TTC549 (cell line): ENCODE results near the gene ATP1B2.
"Not testable (repeated sequence)": the region's sequence is repeated elsewhere in the genome, so short reads cannot be mapped to it uniquely, and the experiment has no call there.

ENCODE experiments used
- FAIRE-seq: peaks from 2 replicates; lab custom pipeline; 2012; peaks lifted over from hg19 to GRCh38; lab: Jason Lieb, UNC

The ATP1B2 gene, protein sequence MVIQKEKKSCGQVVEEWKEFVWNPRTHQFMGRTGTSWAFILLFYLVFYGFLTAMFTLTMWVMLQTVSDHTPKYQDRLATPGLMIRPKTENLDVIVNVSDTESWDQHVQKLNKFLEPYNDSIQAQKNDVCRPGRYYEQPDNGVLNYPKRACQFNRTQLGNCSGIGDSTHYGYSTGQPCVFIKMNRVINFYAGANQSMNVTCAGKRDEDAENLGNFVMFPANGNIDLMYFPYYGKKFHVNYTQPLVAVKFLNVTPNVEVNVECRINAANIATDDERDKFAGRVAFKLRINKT

DNA sequence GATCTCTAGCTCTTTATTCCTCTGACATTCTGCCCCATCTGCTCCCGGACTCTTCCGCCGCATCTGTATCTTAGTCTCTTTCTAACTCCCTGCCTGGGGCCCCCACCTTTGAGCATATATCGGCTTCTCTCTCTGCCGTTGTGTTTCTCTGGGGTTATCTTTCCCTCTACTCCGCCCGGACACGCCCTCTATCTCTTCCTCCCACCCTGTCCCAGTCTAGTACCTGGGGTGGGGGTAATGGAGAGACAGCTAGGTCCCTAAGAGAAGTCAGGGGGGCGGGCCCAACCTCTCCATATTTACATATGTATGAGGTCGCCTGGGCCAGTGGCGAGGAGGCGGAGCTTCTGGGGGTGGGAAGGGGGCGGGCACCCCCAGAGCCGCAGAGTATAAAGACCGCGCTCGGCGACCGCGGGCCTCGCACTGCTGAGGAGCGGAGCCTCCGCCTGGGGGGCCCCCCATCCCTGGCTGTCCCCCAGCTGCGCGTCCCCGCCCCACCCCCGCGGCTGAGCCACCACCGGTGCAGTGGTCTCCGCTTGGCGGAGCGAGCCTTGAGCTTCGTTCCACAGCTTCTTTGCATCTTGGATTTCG lies at the start of gene ATP1B2:
ATP1B2 (plus strand) TSS at position 418 of the 588 bp plus-strand sequence. CDS start 593 bp downstream, outside the sequence.
- no peak for FAIRE-seq

DNA sequence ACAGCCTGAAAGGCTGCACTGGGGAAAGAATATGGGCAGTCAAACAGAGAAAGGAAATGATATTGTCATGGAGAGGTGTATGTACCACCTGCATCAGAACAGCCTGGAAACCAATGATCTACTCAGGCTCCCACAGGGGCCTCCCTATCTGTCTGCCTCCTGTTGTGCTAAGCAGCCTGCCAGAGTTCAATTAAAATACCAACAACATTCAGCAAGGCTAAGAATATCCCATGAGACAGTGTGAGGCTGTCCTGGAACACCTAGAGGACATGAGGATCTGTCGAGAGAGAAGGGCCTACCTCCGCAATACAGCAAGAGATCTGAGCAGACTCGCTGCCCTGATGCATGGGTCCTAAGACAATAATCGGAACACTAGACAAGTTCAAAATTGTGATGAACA lies 44.4 kb upstream of the ATP1B2 start:
- no peak for FAIRE-seq

DNA sequence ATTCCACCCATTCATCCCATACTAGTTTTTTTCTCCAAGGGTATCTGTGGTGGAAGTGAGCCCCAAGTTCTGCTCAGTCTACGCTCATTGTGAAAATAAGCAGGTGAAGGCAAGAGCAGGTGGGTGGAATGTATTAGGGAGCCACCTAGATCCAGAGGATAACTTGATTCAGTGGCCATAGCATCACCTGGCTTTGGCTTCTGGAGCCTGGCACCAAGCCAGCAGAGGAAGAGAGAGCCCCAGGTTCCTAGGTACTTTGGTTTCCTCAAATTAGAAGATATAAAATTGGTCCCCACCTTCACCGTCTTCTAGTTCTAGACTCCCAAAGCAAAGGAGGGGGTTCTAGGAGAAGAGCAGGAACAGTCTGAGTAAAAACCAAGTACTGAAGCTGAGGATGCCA lies 40.1 kb upstream of the ATP1B2 start:
- no peak for FAIRE-seq

DNA sequence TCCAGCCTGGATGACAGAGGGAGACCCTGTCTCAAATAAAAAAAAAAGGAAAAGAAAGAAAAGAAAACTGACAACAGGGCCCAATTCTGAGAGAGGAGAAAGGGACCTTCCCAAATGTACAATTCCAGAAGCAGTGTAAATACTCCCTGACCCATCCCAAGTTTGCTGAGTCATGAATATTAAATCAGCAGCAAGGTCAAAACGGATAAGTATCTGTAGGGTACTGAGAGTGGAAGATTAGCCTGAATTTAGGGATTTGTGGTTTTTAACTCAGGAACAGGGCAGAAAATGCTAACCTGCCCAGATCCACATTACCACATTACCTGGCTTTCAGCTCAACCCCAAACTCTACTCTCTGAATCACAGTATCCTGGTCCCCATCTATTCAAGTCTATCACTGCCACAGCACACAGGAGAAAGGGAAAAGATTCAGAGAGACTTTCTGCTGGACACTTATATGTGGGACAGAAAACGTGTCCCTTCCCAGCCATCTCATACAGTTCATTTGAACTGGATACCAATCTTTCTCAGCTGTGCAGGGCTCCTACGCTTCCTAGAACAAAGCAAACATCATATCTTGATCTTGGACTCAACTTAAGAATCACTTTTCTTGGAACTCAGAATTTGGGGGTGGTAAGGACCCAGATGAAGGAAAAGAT lies 39.0 kb upstream of the ATP1B2 start:
- FAIRE-seq, result no peak

DNA sequence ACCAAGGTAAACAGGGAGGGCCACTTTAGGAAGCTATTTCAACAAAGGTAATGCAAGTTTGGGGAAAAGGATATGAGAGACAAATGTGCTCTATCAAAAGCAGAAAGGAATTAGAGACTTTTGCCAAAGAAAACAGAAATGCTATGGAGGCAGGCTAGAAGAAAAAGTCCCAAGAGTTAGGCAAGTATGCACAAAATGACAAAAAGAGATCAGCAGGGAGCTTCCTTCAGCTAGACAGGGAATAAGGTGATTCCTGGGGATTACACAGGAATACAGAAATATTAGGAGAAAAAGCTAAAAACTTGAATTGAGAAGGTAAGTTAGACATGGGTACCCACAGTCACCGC lies 38.5 kb upstream of the ATP1B2 start:
- no peak for FAIRE-seq

DNA sequence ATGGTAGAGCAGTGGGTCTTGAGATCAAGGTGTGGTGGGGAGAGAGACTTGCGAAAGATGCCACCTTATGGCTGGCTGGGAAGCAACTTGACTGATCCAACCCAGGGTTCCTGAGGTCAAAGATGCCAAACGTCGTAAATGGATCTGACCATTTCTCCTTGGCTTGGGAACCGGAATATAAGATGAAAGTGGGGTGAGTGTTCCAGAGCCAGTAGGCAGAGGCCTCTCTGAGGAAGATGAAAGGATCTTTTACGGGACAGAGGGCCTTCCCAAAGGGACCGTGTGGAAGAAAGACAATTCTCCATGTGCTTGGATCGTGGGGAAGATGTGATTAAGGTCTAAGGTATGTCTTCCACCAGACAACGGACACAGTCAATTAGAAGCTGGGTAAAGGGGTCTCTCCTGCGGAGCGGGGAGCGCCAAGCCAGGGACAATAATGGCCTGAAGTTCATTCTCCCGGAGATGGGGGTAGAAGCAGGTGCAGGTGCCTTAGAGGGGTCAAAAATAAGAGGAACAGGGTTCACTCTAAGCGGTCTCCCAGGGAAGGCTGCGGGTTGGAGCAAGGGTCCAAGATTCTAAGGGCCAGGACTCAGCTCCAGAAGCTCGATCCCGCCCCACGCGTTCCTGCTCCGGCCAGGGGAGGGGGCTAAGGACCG lies 36.8 kb upstream of the ATP1B2 start:
- FAIRE-seq, result no peak

DNA sequence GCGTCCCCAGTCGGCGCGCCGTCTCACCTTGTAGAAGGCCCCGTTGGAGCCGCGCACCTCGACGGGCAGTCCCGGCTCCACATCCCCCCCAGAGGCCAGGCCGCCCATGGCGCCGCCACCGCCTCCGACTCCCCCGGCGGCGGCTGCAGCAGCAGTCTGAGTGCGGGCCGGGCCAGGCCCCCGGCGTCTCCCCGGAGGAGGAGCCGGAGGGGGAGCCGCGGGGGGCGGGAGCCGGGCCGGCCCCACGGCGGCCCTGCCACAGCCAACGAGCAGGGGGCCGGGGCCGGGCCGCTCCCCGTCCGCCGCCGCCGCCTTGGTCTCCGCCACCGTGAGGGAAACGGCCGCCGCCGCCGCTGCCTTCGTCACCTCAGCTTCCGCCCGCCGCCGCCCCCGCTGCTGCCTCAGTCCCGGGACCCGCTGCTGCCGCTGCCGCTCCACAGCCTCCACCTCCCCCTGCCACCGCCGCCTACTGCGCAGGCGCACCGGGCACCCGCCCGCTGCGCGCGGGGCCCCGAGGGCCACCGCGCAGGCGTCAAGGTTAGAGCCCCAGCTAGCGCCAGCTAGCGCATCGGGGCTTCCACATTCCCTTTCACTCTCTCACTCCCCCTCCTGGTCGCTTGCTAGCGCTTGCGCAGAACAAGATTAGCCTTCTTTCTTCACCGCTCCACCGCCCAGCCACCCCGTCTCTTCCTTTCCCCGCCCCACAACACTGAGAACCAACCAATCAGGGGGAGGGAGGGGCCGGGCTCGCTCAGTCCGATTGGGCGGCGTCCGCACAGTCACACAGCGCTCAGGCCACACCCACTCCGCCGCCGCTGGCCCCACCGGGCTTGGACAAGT lies 36.1 kb upstream of the ATP1B2 start, which contains the start of gene FXR2:
FXR2 (minus strand) TSS at position 473 of the 840 bp plus-strand sequence; CDS start at position 108, 365 bp downstream.
- peak; percentile 94 for FAIRE-seq

DNA sequence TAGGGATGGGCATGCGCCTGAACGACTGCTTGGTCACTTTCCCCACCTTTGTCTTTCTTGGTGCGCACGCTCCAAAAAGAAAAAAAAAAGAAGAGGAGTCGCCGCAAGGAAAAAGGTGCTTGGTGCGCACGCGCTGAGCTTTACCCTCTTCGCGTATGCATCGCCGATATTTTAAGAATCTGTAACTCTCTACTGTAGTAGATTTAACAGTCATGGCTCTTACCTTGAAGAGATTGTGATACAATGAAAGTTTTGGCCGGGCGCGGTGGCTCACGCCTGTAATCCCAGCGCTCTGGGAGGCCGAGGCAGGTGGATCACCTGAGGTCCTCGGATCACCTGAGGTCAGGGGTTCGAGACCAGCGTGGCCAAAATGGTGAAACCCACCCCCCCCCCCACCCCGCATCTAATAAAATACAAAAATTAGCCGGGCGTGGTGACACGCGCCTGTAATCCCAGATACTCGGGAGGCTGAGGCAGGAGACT lies 35.4 kb upstream of the ATP1B2 start:
- FAIRE-seq, result no peak

DNA sequence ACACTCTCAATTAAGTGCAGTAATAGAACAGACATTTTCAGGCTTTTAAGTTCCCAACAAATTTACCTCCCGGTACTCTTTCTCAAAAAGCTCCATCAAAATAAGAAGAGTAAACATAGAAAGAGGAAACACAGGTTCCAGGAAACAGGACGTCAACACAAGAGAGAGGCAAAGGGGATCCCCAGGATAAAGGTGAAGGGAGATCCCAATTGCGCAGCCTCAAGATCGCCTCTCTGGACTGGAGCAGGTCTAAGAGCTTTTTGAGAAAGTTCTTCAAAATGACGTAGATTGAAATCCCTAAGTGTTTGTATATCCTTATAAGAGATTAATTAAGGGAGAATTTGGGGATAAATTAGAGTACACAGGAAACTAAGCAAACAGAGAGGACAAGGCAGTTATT lies 32.1 kb upstream of the ATP1B2 start:
- FAIRE-seq, result no peak

DNA sequence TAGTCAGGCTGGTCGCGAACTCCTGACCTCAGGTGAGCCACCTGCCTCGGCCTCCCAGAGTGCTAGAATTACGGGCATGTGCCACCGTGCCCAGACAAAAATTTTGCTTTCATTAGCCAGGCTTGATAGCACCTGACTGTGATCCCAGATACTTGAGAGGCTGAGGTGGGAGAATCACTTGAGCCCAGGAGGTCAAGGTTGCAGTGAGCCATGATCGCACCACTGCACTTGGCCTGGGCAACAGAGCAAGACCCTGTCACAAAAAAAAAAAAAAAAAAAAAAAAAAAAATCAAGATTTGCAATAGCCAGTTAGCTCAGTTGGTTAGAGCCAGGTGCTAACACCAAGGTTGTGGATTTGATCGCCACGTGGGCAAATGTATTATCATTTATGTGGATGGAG lies 29.9 kb upstream of the ATP1B2 start:
- no peak for FAIRE-seq

DNA sequence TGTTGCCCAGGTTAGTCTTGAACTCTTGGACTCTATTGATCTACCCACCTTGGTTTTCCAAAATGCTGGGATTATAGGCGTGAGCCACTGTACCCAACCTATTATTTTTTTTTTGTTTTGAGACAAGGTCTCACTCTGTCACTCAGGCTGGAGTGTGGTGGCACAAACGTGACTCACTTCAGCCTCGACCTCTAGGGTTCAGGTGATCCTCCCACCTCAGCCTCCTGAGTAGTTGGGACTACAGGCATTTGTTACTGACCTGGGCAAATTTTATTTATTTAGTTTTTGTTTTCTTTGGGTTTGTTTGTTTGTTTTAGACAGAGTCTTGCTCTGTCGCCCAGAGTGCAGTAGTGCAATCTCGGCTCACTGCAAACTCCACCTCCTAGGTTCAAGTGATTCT lies 27.1 kb upstream of the ATP1B2 start:
- no peak for FAIRE-seq

DNA sequence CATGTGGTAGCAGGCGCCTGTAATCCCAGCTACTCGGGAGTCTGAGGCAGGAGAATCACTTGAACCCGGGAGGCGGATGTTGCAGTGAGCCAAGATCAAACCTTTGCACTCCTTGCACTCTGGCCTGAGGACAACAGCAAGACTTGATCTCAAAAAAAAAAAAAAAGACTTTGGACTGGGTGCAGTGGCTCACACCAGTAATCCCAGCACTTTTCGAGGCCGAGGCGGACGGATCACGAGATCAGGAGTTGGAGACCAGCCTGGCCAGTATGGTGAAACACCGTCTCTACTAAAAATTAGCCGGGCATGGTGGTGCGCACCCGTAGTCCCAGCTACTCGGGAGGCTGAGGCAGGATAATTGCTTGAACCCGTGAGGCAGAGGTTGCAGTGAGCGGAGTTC lies 25.0 kb upstream of the ATP1B2 start:
- FAIRE-seq, result not testable (repeated sequence)

DNA sequence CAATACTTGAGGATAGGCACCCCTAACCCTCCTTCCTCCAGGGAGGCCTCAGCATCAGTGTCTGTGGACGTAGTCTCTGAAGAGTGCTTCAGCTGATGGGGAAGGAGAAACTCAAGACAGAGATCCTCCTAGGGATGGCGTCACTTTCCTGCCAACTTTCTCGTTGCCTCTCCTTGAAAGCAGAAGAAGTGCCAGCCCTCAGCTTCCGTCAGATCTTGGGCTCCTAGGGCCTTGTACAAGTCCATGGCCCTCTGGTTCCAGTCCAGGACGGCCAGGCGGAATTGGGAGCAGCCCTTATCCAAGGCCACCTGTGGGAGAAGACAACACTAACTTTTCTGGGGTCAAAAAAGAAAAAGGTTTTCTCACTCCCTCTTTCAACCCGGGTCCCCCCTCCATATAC lies 24.4 kb upstream of the ATP1B2 start:
- FAIRE-seq, result no peak

DNA sequence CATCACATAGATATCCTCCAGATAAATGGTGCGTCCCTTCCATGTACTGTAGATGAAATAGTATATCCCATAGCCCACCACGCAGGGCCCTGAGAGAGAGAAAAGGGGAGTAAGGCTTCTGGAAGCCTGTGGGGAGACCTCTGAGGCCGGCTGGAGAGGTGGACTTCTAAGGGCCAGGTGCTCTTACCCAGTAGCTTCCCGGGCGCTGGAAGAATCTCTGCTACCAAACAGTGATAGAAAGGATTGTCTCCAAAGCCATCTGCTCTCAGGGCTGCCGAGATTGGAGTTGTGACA lies 23.8 kb upstream of the ATP1B2 start:
- FAIRE-seq, result no peak

DNA sequence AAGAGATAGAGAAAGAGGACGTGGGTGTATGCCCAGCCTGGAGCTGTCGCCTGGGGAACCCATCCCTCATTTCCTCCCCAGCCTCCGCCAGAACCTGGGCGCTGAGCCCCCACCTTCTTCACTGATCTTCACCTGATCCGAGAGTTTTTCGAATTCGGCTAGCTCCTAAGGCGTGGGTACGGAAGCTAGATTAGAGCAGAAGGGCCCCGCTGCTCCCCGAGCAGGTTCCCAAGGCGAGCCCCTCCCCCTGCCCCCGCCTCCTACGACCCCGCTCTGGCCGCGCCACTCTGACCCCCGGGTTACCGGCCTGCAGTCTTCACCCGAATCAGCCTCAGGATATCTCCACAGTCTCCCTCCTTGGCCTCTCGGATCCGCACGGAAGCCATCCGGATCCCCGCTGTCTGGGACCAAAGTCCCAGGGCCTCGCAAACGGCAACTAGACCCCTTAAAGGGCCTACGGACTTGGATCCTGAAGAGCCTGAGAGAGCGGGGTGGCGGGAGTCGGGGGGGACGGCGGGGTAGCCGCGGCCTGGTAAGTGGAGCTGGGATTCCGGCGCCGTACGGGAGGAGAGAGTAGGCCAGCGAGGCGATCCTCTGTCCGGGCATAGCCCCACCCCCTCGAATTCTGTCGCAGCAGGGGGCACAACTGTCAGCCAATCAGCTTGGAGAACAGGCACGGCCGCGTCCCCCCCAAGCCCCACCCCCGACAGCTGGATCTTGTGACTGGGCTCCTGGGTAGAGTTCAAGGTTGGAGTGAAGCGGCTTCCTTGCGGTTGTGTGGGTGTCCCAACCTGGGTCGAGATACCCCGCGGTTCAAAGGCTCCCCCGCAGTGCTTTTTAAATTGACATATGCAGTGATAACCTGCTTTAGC lies 23.2 kb upstream of the ATP1B2 start, which contains the start of gene SAT2:
SAT2 (minus strand) TSS at position 572 of the 872 bp plus-strand sequence; CDS start at position 386, 186 bp downstream.
- FAIRE-seq, result peak; percentile 32

DNA sequence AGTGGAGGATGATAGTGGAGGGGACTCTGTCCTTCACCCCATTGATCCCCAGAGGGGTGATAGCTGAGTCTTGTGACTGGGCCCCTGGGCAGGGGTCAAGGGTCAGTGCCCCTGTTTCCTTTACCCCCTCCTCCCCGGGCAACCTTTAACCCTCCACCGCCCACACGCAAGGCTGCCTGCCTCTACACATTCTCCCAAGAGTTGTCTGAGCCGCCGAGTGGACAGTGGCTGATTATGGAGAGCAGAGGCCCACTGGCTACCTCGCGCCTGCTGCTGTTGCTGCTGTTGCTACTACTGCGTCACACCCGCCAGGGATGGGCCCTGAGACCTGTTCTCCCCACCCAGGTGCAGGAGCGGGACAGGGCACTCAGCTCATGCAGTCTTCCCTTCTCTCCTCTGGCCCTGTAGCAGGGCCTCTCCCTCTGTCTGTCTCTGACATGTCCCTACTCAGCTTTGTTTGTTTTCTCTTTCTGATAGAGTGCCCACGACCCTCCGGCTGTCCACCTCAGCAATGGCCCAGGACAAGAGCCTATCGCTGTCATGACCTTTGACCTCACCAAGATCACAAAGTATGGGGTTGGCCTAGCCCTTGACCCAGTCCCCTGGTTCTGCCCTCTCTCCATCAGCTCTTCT lies 20.7 kb upstream of the ATP1B2 start, which contains the start of gene SHBG:
SHBG (plus strand) TSS at position 197 of the 633 bp plus-strand sequence; CDS start at position 235, 38 bp downstream.
- no peak for FAIRE-seq

DNA sequence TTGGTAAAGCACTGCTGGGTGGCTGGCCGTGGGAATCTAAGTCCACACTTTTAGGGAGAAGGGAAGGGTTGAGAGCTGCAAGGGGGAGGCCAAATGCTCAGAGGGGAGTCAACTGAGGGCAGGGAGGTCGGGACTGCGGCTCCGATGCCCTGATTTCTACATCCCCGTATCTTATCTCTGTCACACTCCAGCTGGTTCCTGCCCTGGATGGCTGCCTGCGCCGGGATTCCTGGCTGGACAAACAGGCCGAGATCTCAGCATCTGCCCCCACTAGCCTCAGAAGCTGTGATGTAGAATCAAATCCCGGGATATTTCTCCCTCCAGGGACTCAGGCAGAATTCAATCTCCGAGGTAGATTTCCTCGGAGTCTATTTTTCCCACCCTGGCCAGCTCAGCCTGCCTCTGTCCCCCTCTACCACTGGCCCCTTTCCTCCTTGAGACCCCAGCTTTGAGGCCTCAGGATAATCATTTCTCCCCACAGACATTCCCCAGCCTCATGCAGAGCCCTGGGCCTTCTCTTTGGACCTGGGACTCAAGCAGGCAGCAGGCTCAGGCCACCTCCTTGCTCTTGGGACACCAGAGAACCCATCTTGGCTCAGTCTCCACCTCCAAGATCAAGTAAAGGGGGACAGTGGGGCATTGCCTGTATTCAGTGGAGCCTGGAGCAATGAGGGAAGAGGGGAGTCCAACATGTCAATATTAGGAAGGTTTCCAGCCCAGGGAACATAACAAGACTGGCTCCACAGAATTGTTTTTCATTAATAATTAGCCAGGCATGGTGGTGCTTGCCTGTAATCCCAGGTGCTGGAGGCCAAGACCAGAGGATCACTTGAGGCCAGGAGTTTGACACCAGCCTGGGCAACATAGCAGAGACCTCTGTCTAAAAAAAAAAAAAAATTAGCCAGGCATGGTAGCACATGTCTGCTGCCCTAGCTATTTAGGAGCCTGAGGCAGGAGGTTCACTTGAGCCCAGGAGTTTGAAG lies 19.0 kb upstream of the ATP1B2 start:
- FAIRE-seq, result no peak

DNA sequence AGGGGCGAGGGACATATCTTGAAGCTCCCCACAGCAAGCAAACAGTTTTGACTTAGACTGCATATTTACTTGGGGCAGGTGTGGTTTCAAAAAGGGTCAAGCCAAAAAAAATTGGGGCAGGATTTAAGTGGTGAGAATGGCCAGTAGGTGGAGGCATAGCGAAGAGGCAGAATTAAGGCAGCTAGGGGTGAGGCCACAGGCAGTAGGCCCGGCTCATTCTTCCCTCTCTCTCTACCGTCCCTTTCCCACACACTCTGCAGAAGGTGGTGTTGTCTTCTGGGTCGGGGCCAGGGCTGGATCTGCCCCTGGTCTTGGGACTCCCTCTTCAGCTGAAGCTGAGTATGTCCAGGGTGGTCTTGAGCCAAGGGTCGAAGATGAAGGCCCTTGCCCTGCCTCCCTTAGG lies 18.2 kb upstream of the ATP1B2 start:
- no peak for FAIRE-seq

DNA sequence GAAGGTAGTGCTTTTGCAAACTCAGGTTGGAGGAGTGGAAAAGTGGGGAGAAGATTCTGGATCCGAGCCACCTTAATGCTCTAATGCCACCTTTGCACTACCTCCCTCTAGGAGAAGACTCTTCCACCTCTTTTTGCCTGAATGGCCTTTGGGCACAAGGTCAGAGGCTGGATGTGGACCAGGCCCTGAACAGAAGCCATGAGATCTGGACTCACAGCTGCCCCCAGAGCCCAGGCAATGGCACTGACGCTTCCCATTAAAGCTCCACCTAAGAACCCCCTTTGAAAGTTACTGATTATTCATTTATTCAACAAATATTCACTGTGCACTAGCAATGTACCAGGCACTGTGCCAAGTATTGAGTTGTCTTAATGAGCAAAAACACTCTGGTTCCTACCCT lies 17.6 kb upstream of the ATP1B2 start:
- no peak for FAIRE-seq
